WI38 (cell line): ENCODE data around the gene CGREF1.

ENCODE experiments used
- H3K4me3 ChIP-seq: 2 replicates; pipeline ENCODE4 v1.5.1; 2011; ENCODE audit warnings: low read depth, mild to moderate bottlenecking, control low read depth, low read length
- TF ChIP-seq, protein P1 (sequence below): IDR thresholded peaks from 2 replicates; pipeline ENCODE4 v1.5.1; 2012; ENCODE audit warnings: low read depth, mild to moderate bottlenecking, control low read depth, low read length

The CGREF1 gene

DNA sequence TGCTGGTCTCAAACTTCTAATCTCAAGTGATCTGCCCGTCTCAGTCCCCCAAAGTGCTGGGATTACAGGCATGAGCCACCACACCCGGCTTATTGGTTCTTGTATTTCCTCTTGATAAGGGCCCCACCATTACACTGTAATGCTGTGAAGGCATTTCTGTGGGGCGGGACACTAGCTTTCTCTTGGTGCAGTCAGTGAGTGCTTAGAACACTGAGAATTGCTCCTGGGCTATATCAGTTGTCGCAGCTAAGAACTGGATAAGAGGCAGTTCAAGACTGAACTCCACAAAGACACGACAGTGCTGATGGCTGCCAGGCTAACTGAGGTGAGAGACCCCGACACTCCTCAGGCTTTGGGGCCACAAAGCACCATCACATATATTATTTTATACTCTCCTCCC is 30.3 kb downstream of the CGREF1 start:
- TF ChIP-seq, protein P1, sequence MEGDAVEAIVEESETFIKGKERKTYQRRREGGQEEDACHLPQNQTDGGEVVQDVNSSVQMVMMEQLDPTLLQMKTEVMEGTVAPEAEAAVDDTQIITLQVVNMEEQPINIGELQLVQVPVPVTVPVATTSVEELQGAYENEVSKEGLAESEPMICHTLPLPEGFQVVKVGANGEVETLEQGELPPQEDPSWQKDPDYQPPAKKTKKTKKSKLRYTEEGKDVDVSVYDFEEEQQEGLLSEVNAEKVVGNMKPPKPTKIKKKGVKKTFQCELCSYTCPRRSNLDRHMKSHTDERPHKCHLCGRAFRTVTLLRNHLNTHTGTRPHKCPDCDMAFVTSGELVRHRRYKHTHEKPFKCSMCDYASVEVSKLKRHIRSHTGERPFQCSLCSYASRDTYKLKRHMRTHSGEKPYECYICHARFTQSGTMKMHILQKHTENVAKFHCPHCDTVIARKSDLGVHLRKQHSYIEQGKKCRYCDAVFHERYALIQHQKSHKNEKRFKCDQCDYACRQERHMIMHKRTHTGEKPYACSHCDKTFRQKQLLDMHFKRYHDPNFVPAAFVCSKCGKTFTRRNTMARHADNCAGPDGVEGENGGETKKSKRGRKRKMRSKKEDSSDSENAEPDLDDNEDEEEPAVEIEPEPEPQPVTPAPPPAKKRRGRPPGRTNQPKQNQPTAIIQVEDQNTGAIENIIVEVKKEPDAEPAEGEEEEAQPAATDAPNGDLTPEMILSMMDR, result no peak
- H3K4me3 ChIP-seq, result no peak overlapping the region

DNA sequence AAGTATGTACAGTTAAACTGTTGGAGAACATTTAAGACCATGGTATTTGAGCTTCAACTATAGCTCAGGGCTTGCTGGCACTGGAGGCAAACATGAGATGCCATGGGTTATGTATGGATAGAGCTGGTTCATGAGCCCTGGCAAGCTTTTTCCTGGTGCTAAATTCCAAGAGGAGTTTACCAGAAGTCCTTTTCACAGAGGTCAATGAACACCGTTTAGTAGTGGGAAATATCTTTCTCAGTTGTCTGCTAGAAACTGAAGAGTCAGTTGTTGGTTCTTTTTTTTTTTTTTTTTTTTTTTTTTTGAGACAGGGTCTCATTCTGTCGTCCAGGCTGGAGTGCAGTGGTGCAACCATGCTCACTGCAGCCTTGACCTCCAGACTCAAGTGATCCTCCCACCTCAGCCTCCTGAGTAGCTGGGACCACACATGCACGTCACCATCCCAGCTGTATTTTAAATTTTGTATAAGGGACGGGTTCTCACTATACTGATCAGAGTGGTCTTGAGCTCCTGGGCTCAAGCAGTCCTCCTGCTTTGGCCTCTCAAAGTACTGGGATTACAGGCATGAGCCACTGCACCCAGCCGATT is 31.0 kb downstream of the CGREF1 start:
- H3K4me3 ChIP-seq, result no peak overlapping the region
- TF ChIP-seq, protein P1, result no peak

GRCh38 chr2:27086724-27087593 is 32.0 kb downstream of the CGREF1 start, which contains the start of gene KHK:
TSS of gene KHK (plus strand) at chr2:27086772. CDS start at chr2:27087260, 488 bp downstream.
- TF ChIP-seq, protein P1, result no peak
- peak within 1 kb of the TSS; percentile 51 for H3K4me3 ChIP-seq

GRCh38 chr2:27086090-27086723 is 32.7 kb downstream of the CGREF1 start:
- peak overlapping the region; percentile 51 for H3K4me3 ChIP-seq
- TF ChIP-seq, protein P1, result peak; percentile 49

GRCh38 chr2:27085673-27086089 is 33.2 kb downstream of the CGREF1 start:
- TF ChIP-seq, protein P1, result no peak

DNA sequence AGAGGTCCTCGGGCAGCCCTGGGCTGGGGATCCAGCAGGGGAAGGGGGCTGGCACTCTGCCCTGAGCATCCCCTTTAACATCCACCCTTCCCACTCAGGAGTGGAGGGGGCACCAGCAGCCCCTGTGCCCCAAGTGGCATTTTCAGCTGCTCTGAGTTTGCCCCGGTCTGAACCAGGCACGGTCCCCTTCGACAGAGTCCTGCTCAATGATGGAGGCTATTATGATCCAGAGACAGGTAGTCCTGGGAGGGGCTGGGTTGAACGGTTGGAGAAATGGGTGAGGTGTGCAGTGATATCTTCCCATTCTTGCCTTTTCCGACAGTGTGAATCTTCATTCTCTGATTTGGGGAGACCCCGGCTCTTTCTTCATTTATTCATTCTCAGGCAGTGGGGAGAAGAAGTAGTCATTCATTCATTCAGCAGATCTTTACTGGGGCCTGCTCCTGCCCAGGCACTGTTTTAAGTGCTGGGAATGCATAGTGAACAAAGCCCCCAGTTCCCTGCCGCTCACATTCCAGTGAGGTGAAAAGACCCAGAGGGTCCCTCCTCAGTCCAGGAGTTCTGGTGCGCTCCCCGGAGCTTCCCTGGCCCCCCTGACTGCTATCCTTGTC is 33.8 kb downstream of the CGREF1 start:
- TF ChIP-seq, protein P1, result no peak
- no peak overlapping the region for H3K4me3 ChIP-seq

More at GRCh38 chr2:27085673-27086089, 33.2 kb downstream of the CGREF1 start:
- no peak overlapping the region for H3K4me3 ChIP-seq
